C4-2B (cell line): Measurements from ENCODE around the gene GSAP.
A peak's percentile ranks its signal among the peaks of the same experiment; 100 is the strongest.

Source experiments
- ZFX ChIP-seq: fragments of 450-650 bp; IDR thresholded peaks from 2 replicates; pipeline ENCODE4 v1.6.1; 2017
- TF ChIP-seq, protein P1 (sequence below): fragments of 450-650 bp; conservative IDR thresholded peaks from 2 replicates; pipeline ENCODE4 v1.5.1; 2017; ENCODE audit warnings: mild to moderate bottlenecking

- TF ChIP-seq, protein P1, sequence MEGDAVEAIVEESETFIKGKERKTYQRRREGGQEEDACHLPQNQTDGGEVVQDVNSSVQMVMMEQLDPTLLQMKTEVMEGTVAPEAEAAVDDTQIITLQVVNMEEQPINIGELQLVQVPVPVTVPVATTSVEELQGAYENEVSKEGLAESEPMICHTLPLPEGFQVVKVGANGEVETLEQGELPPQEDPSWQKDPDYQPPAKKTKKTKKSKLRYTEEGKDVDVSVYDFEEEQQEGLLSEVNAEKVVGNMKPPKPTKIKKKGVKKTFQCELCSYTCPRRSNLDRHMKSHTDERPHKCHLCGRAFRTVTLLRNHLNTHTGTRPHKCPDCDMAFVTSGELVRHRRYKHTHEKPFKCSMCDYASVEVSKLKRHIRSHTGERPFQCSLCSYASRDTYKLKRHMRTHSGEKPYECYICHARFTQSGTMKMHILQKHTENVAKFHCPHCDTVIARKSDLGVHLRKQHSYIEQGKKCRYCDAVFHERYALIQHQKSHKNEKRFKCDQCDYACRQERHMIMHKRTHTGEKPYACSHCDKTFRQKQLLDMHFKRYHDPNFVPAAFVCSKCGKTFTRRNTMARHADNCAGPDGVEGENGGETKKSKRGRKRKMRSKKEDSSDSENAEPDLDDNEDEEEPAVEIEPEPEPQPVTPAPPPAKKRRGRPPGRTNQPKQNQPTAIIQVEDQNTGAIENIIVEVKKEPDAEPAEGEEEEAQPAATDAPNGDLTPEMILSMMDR: no peak; the same call in 1 of the 2 replicates
- peak; percentile 100; the same call in 1 of the 2 replicates for TF ChIP-seq ZFX
Observed at GRCh38 chr7:77415823-77416620, at the start of gene GSAP.
